A673 (cell line): Measurements from ENCODE around the gene PLEKHG4.

Source experiments
- CTCF ChIP-seq: fragments of 300-800, 200-600 bp; sonication (generic); conservative IDR thresholded peaks from 2 replicates; pipeline ENCODE4 v1.5.1; 2017; ENCODE audit warnings: low read depth, mild to moderate bottlenecking, antibody characterized with exemption, low read length, moderate library complexity, mixed read lengths
- EZH2 ChIP-seq: fragments of 200-600 bp; sonication (generic); IDR thresholded peaks from 2 replicates; pipeline ENCODE4 v1.6.1; 2017; ENCODE audit warnings: borderline replicate concordance, low read depth, mild to moderate bottlenecking, mixed read lengths, antibody characterized with exemption, low read length; ENCODE audit not compliant: poor library complexity, severe bottlenecking

GRCh38 chr16:67245186-67245585 is 34.1 kb upstream of the PLEKHG4 start:
- TF ChIP-seq EZH2 (no peak), CTCF (no peak)
